Ureter (tissue), 1 donor: Measurements from ENCODE around the gene PKDCC. TPM values are rescaled to one million over a fixed set of nuclear protein-coding genes. Genes with fewer than 3 reads are reported as not detected.

ENCODE experiments used
- DNase-seq: peaks from one replicate; pipeline ENCODE4 v3.0.0-alpha.2; 2020; ENCODE audit warnings: low spot score
- total RNA-seq: library from RNA; stranded (reverse); gene quantifications from one replicate; pipeline ENCODE4 v1.2.4, GENCODE V29; 2023
- donor health status: DM: yes; HTN: yes; CAD: no.

Gene PKDCC
- 60.4 TPM for total RNA-seq

- DNase-seq = peak; percentile 74
These were observed at the start of gene PKDCC for GRCh38 chr2:42047488-42048298. Gene PKDCC, plus strand, starts transcription at chr2:42048021. Its CDS starts 179 bp downstream, at chr2:42048200.

- DNase-seq = no peak
These were observed 49.4 kb upstream of the PKDCC start for GRCh38 chr2:41998186-41999127.

- no peak for DNase-seq
These were observed 48.7 kb upstream of the PKDCC start for GRCh38 chr2:41999128-41999480.

- no peak for DNase-seq
These were observed 48.1 kb upstream of the PKDCC start for GRCh38 chr2:41999592-42000281.

- DNase-seq = no peak
These were observed 46.1 kb upstream of the PKDCC start for GRCh38 chr2:42001711-42002201.

- no peak for DNase-seq
These were observed 40.3 kb upstream of the PKDCC start for GRCh38 chr2:42007551-42007950.

- DNase-seq = no peak
These were observed 39.4 kb upstream of the PKDCC start for GRCh38 chr2:42008241-42008921.

- DNase-seq = no peak
These were observed 37.9 kb upstream of the PKDCC start for GRCh38 chr2:42009657-42010580.

- DNase-seq = no peak
These were observed 37.0 kb upstream of the PKDCC start for GRCh38 chr2:42010743-42011298.

GRCh38 chr2:42012137-42012536, 35.7 kb upstream of the PKDCC start:
- DNase-seq = no peak

GRCh38 chr2:42012651-42013050, 35.2 kb upstream of the PKDCC start:
- DNase-seq = no peak

- no peak for DNase-seq
These were observed 34.4 kb upstream of the PKDCC start for GRCh38 chr2:42013409-42013808.

- DNase-seq = no peak
These were observed 26.4 kb upstream of the PKDCC start for GRCh38 chr2:42021464-42021863.

- peak; percentile 71 for DNase-seq
These were observed 22.7 kb upstream of the PKDCC start for GRCh38 chr2:42025151-42025582.

GRCh38 chr2:42026272-42026671, 21.5 kb upstream of the PKDCC start:
- no peak for DNase-seq

GRCh38 chr2:42028571-42029148, 19.2 kb upstream of the PKDCC start:
- DNase-seq = peak; percentile 35

- DNase-seq = no peak
These were observed 18.6 kb upstream of the PKDCC start for GRCh38 chr2:42029171-42029570.

GRCh38 chr2:42029639-42030199, 18.1 kb upstream of the PKDCC start:
- DNase-seq = no peak

GRCh38 chr2:42030200-42030759, 17.5 kb upstream of the PKDCC start:
- DNase-seq = no peak
